Effector memory CD4-positive, alpha-beta T cell (primary cell): Measurements from ENCODE around the gene GSTO1.
"Not testable (repeated sequence)": the region's sequence is repeated elsewhere in the genome, so short reads cannot be mapped to it uniquely, and the experiment has no call there.

Experiments
- DNase-seq, 3 donors: peaks; one replicate each; pipeline ENCODE4 v3.0.0-alpha.2; 2020
- H3K27ac ChIP-seq: 2 replicates; pipeline ENCODE4 v1.7.0; 2013; ENCODE audit warnings: mild to moderate bottlenecking, low read length, moderate library complexity; ENCODE audit not compliant: insufficient read depth, poor library complexity, severe bottlenecking
- H3K27me3 ChIP-seq: replicated peaks from 2 replicates; pipeline ENCODE4 v1.7.0; 2013; ENCODE audit warnings: mild to moderate bottlenecking, low read length; ENCODE audit not compliant: insufficient read depth, control insufficient read depth, poor library complexity, severe bottlenecking
- H3K36me3 ChIP-seq: 2 replicates; pipeline ENCODE4 v1.7.0; 2013; ENCODE audit warnings: mild to moderate bottlenecking, low read length, moderate library complexity; ENCODE audit not compliant: control insufficient read depth, insufficient read depth
- H3K4me1 ChIP-seq: 2 replicates; pipeline ENCODE4 v1.7.0; 2013; ENCODE audit warnings: low read length, mild to moderate bottlenecking; ENCODE audit not compliant: control insufficient read depth, insufficient read depth, poor library complexity, severe bottlenecking
- H3K4me3 ChIP-seq: 2 replicates; pipeline ENCODE4 v1.7.0; 2013; ENCODE audit warnings: low read length, low read depth, mild to moderate bottlenecking; ENCODE audit not compliant: insufficient read depth, poor library complexity, severe bottlenecking
- H3K9me3 ChIP-seq: 2 replicates; pipeline ENCODE4 v1.7.0; 2013; ENCODE audit warnings: mild to moderate bottlenecking, low read length, moderate library complexity; ENCODE audit not compliant: control insufficient read depth

The GSTO1 gene

GRCh38 chr10:104232613-104233102 lies 22.0 kb upstream of the GSTO1 start:
- Histone ChIP-seq H3K4me1 (peaks cover 7% of the 10 kb centered on the region), H3K27me3 (peaks cover 5% of the 10 kb centered on the region), H3K36me3 (no peaks in the 10 kb centered on the region), H3K27ac (no peak overlapping the region), H3K9me3 (no peaks in the 10 kb centered on the region), H3K4me3 (peak overlapping the region; percentile 58)
- DNase-seq, result no peak

DNA sequence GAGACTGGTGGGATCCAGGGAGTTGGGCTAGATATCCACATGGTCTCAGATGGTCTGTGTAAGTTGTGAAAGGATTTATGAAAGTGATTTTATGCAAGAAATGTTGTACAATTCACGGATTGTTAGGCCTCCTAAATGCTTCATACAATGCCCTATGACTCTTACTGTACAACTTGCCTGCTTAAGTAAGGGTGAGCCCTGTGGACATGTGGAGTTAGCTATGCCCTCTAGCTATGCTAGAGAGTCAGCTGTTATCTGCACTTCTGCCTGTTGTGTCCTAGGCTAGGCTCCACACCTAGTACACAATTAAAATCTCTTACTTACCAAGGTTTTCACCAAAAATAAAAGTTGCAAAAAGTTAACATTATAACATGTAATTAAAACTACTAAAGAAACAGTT lies 20.9 kb upstream of the GSTO1 start:
- no peak for DNase-seq
- H3K9me3 ChIP-seq, result no peaks in the 10 kb centered on the region
- peaks cover 5% of the 10 kb centered on the region for H3K27me3 ChIP-seq
- H3K27ac ChIP-seq, result no peak overlapping the region
- no peaks in the 10 kb centered on the region for H3K36me3 ChIP-seq
- peaks cover 7% of the 10 kb centered on the region for H3K4me1 ChIP-seq
- no peak overlapping the region for H3K4me3 ChIP-seq

- Histone ChIP-seq H3K36me3 (no peaks in the 10 kb centered on the region), H3K4me1 (peaks cover 7% of the 10 kb centered on the region), H3K27me3 (peaks cover 5% of the 10 kb centered on the region), H3K27ac (no peak overlapping the region), H3K4me3 (no peak overlapping the region), H3K9me3 (no peaks in the 10 kb centered on the region)
- DNase-seq, result no peak
Measured at GRCh38 chr10:104234934-104235333, 19.8 kb upstream of the GSTO1 start.

DNA sequence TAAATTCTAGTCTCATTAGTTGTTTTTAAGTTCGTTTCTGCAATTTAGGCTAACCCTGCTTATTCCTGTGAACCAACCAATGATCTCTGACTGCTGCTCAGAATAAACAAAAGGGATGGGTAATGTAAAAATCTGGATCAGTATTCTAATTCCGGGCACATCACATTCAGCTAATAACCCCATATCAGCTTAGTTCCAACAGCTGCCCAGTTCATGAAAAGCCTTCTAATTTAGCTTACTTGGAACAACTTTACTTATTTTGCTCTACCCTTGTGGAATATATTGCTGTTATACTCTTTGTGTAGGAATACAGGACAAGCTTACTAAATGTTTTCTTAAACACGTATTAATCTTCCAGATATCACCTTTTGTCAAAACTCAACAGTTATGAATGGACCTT lies 18.9 kb upstream of the GSTO1 start:
- DNase-seq, result no peak
- no peak overlapping the region for H3K4me3 ChIP-seq
- H3K36me3 ChIP-seq, result no peaks in the 10 kb centered on the region

DNA sequence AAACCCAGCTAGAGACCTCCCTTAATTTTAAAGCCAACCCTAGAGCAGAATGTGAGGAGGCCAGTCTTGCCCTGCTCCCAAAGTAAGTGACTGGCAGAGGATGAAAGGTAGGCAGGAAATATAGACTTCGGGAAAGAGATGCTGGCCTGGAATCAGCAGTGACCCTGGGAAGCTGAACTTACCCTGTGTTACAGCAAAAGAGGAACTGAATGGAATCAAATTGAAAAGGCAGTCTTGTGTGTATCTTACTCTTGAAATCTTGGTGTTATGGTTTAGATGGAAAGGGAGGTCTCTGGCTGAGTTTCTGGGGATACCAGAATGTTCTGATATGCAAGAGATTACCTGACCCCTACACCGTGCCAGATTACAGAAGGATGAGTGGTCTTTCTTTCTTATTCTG lies 14.6 kb upstream of the GSTO1 start:
- no peaks in the 10 kb centered on the region for H3K9me3 ChIP-seq
- no peak for DNase-seq
- H3K27me3 ChIP-seq, result no peaks in the 10 kb centered on the region
- H3K4me1 ChIP-seq, result no peaks in the 10 kb centered on the region
- no peaks in the 10 kb centered on the region for H3K36me3 ChIP-seq
- no peak overlapping the region for H3K27ac ChIP-seq
- H3K4me3 ChIP-seq, result no peak overlapping the region

More for the DNA sequence above, 18.9 kb upstream of the GSTO1 start:
- peaks cover 5% of the 10 kb centered on the region for H3K27me3 ChIP-seq
- peaks cover 7% of the 10 kb centered on the region for H3K4me1 ChIP-seq
- no peak overlapping the region for H3K27ac ChIP-seq
- H3K9me3 ChIP-seq, result no peaks in the 10 kb centered on the region

- no peaks in the 10 kb centered on the region for H3K9me3 ChIP-seq
- no peak overlapping the region for H3K27ac ChIP-seq
- H3K36me3 ChIP-seq, result no peaks in the 10 kb centered on the region
- no peak for DNase-seq
- no peaks in the 10 kb centered on the region for H3K27me3 ChIP-seq
- H3K4me3 ChIP-seq, result no peak overlapping the region
- H3K4me1 ChIP-seq, result no peaks in the 10 kb centered on the region
Measured at GRCh38 chr10:104242545-104242944, 12.1 kb upstream of the GSTO1 start.

- not testable (repeated sequence) for H3K9me3 ChIP-seq, H3K27me3 ChIP-seq, H3K4me1 ChIP-seq, H3K36me3 ChIP-seq, DNase-seq, H3K4me3 ChIP-seq, H3K27ac ChIP-seq
Measured at GRCh38 chr10:104243009-104243408, 11.7 kb upstream of the GSTO1 start.

GRCh38 chr10:104243512-104243911 lies 11.2 kb upstream of the GSTO1 start:
- Histone ChIP-seq H3K4me1 (no peaks in the 10 kb centered on the region), H3K4me3 (no peak overlapping the region), H3K9me3 (no peaks in the 10 kb centered on the region), H3K36me3 (no peaks in the 10 kb centered on the region), H3K27ac (no peak overlapping the region), H3K27me3 (no peaks in the 10 kb centered on the region)
- DNase-seq, result no peak

- no peak for DNase-seq
- no peaks in the 10 kb centered on the region for H3K9me3 ChIP-seq
- no peaks in the 10 kb centered on the region for H3K27me3 ChIP-seq
- H3K4me1 ChIP-seq, result no peaks in the 10 kb centered on the region
- no peak overlapping the region for H3K4me3 ChIP-seq
- no peaks in the 10 kb centered on the region for H3K36me3 ChIP-seq
- H3K27ac ChIP-seq, result no peak overlapping the region
Measured at GRCh38 chr10:104245066-104245632, 9.5 kb upstream of the GSTO1 start.

- Histone ChIP-seq H3K4me3 (no peak overlapping the region), H3K36me3 (no peaks in the 10 kb centered on the region), H3K4me1 (no peaks in the 10 kb centered on the region), H3K27me3 (no peaks in the 10 kb centered on the region), H3K9me3 (no peaks in the 10 kb centered on the region), H3K27ac (no peak overlapping the region)
- no peak for DNase-seq
Measured at GRCh38 chr10:104246976-104247375, 7.7 kb upstream of the GSTO1 start.
